HepG2 (cell line): ENCODE measurements around the gene UBL3. TPM values are rescaled to one million over a fixed set of nuclear protein-coding genes. Genes with fewer than 3 reads are reported as not detected.

ENCODE experiments used
- ATAC-seq: fragments of 200-7000 bp; cut with Tn5 transposase; 3 replicates; pipeline ENCODE4 v1.9.1; 2020; ENCODE audit warnings: mild to moderate bottlenecking, moderate library complexity
- BruUV-seq: library from RNA; stranded (reverse); fragments of 400-500 nt; replicated peaks from 2 replicates; lab custom pipeline; 2021; lab: Mats Ljungman, UMichigan
- CTCF ChIA-PET: fragments of 300-600 bp; formaldehyde crosslinking; extraction: SDS; loops from one replicate; lab custom pipeline; 2021; ENCODE audit warnings: low total read pairs, inconsistent platforms, low intra/inter-chr PET ratio; lab: Yijun Ruan, JAX
- POLR2A ChIA-PET: fragments of 350-600 bp; sonication (Branson Sonifier 250); formaldehyde crosslinking; loops from one replicate; lab custom pipeline; 2020; ENCODE audit warnings: antibody characterized with exemption, inconsistent platforms; lab: Yijun Ruan, JAX
- DNase-seq: peaks from one replicate; pipeline ENCODE4 v3.0.0-alpha.2; 2015; ENCODE audit warnings: low spot score
- FAIRE-seq: peaks from 3 replicates; lab custom pipeline; 2011; peaks lifted over from hg19 to GRCh38; lab: Jason Lieb, UNC
- H2AFZ ChIP-seq: one replicate; pipeline ENCODE4 v1.6.1; 2011; ENCODE audit warnings: low read length, inconsistent platforms
- H3K27ac ChIP-seq: fragments of 300-600 bp; 3 replicates; pipeline ENCODE4 v1.8.0; 2011; ENCODE audit warnings: mixed run types, mild to moderate bottlenecking, mixed read lengths, low read length, inconsistent platforms; ENCODE audit not compliant: insufficient read depth; ENCODE audit errors: extremely low read length
- H3K27me3 ChIP-seq, 2 experiments: fragments of 200-600 bp in 1 of 2; 2 replicates in 1 of 2; 3 replicates in 1 of 2; pipeline versions ENCODE4 v1.6.0 to v1.8.0; 2011; ENCODE audit warnings: low read length in 2 of 2, mild to moderate bottlenecking in 2 of 2, moderate library complexity in 2 of 2, inconsistent platforms in 1 of 2; ENCODE audit not compliant: insufficient read depth in 2 of 2, control insufficient read depth in 1 of 2
- H3K36me3 ChIP-seq, 2 experiments: fragments of 200-600 bp in 1 of 2; replicated peaks in 1 of 2; 2 replicates in 1 of 2; 3 replicates in 1 of 2; pipeline versions ENCODE4 v1.5.1 to v1.8.0; 2011; ENCODE audit warnings: low read length in 2 of 2, inconsistent platforms in 1 of 2; ENCODE audit not compliant: insufficient read depth in 2 of 2, control insufficient read depth in 1 of 2
- H3K4me1 ChIP-seq: 2 replicates; pipeline ENCODE4 v1.5.1; 2012; ENCODE audit warnings: low read length, inconsistent platforms; ENCODE audit not compliant: insufficient read depth
- H3K4me2 ChIP-seq: 2 replicates; pipeline ENCODE4 v1.6.0; 2011; ENCODE audit warnings: low read depth, low read length, inconsistent platforms
- H3K4me3 ChIP-seq, 3 experiments: fragments of 200-600 bp in 1 of 3; sonication (generic), shearing (Covaris generic) in 1 of 3; replicated peaks in 1 of 3; 2 replicates each; pipeline ENCODE4 v1.5.1; 2011 to 2016; ENCODE audit warnings: low read length in 3 of 3, inconsistent platforms in 2 of 3, low read depth in 2 of 3, mild to moderate bottlenecking in 2 of 3, control low read depth in 1 of 3, mixed read lengths in 1 of 3; ENCODE audit not compliant: insufficient read depth in 1 of 3
- H3K79me2 ChIP-seq: one replicate; pipeline ENCODE4 v1.6.1; 2011; ENCODE audit warnings: low read length, inconsistent platforms; ENCODE audit not compliant: insufficient read depth
- H3K9ac ChIP-seq: 2 replicates; pipeline ENCODE4 v1.6.0; 2011; ENCODE audit warnings: mild to moderate bottlenecking, low read depth, low read length, inconsistent platforms; ENCODE audit not compliant: insufficient read depth
- H3K9me3 ChIP-seq: 2 replicates; pipeline ENCODE4 v1.5.1; 2012; ENCODE audit warnings: mild to moderate bottlenecking, low read length
- H4K20me1 ChIP-seq: 2 replicates; pipeline ENCODE4 v1.6.0; 2011; ENCODE audit warnings: inconsistent platforms, mild to moderate bottlenecking, low read length, moderate library complexity; ENCODE audit not compliant: insufficient read depth
- ARID3A ChIP-seq: IDR thresholded peaks from 2 replicates; pipeline ENCODE4 v1.6.1; 2012; ENCODE audit warnings: low read depth, low read length, improper control_type of control experiment
- FOXA3 ChIP-seq: IDR thresholded peaks from 2 replicates; pipeline ENCODE4 v1.6.1; 2016; ENCODE audit warnings: missing genetic modification reagents, missing compliant biosample characterization
- NFKBIZ ChIP-seq: IDR thresholded peaks from 2 replicates; pipeline ENCODE4 v1.6.1; 2018; ENCODE audit warnings: missing genetic modification reagents, missing compliant biosample characterization
- ZBTB37 ChIP-seq: sonication (generic); formaldehyde crosslinking; IDR thresholded peaks from 2 replicates; pipeline ENCODE4 v1.4.0; 2020; ENCODE audit warnings: mild to moderate bottlenecking, missing genetic modification reagents
- ZBTB4 ChIP-seq: sonication (generic); formaldehyde crosslinking; IDR thresholded peaks from 2 replicates; pipeline ENCODE4 v1.4.0; 2020; ENCODE audit warnings: missing genetic modification reagents, mild to moderate bottlenecking, borderline replicate concordance
- ZNF280B ChIP-seq: sonication (generic); formaldehyde crosslinking; IDR thresholded peaks from 2 replicates; pipeline ENCODE4 v1.5.0; 2020; ENCODE audit warnings: missing genetic modification reagents, mild to moderate bottlenecking, borderline replicate concordance
- ZNF562 ChIP-seq: sonication (generic); formaldehyde crosslinking; IDR thresholded peaks from 2 replicates; pipeline ENCODE4 v1.8.0; 2022; ENCODE audit warnings: missing genetic modification reagents, borderline replicate concordance
- ZNF609 ChIP-seq: sonication (generic); formaldehyde crosslinking; IDR thresholded peaks from 2 replicates; pipeline ENCODE4 v1.4.0; 2020; ENCODE audit warnings: mild to moderate bottlenecking, missing genetic modification reagents, borderline replicate concordance
- WGBS: methylation state at CpG from one replicate; pipeline ENCODE4 v1.1.6; 2017; ENCODE audit warnings: low lambda C conversion rate; 5-methylcytosine and 5-hydroxymethylcytosine counted together
- in situ Hi-C: cut with HindIII; loops from 2 replicates; pipeline ENCODE4 v1.10.0; 2017; ENCODE audit warnings: low pct_unique_long_range_greater_than_20kb; ENCODE audit not compliant: extremely low pct_ligation_motif_present
- intact Hi-C: fragments of 100-400 bp; cut with micrococcal nuclease; formaldehyde crosslinking; loops from one replicate; pipeline ENCODE4 v1.10.0; 2022; ENCODE audit not compliant: unreplicated experiment
- polyA plus RNA-seq, 8 experiments: library from polyadenylated mRNA; depleted of rRNA in 3 of 8; stranded (reverse) in 7 of 8; unstranded in 1 of 8; fragments of >200 nt; fragmentation: Illumina TruSeq in 4 of 8; extraction: Trizol in 4 of 8; gene quantifications; 2 replicates each; pipeline versions ENCODE4 v1.2.1 to v1.2.3, GENCODE V29; 2011 to 2016; ENCODE audit warnings: low read depth in 4 of 8, missing spikeins in 1 of 8, mixed read lengths in 1 of 8; ENCODE audit not compliant: insufficient read depth in 1 of 8
- total RNA-seq, 5 experiments: library from RNA; depleted of rRNA; stranded (reverse); fragments of >200 nt; fragmentation: Illumina TruSeq; extraction: Trizol; gene quantifications; 2 replicates each; pipeline ENCODE4 v1.2.3, GENCODE V29; 2016; ENCODE audit warnings: low read depth in 1 of 5

Gene UBL3
- total and polyA plus RNA-seq, 2 of the 13 experiments (the other 11 are each of a cell fraction or from before 2014, with no cell fraction given): 7.4 to 9.6 TPM

- no peak for TF ChIP-seq ZNF609 (CRISPR knock-in tag)
Observed at GRCh38 chr13:29733147-29733611, 117.2 kb downstream of the UBL3 start (continued).

GRCh38 chr13:29730253-29730652, 120.2 kb downstream of the UBL3 start:
- Histone ChIP-seq H3K27me3 (peaks cover 0 to 5% of the 10 kb centered on the region in 2 experiments; a peak in 1 of 5 replicates), H3K4me2 (no peak overlapping the region), H3K9me3 (no peaks in the 10 kb centered on the region), H3K27ac (no peak overlapping the region), H2AFZ (no peak overlapping the region), H4K20me1 (no peaks in the 10 kb centered on the region), H3K79me2 (no peaks in the 10 kb centered on the region), H3K4me3 (no peak overlapping the region), H3K36me3 (no peaks in the 10 kb centered on the region), H3K9ac (no peak overlapping the region), H3K4me1 (no peaks in the 10 kb centered on the region)
- FAIRE-seq (no peak), ATAC-seq (no peak), DNase-seq (no peak)
- intact Hi-C loops (no loop called here), in situ Hi-C loops (no loop called here)
- no TSS peak for BruUV-seq
- ChIA-PET POLR2A (no interaction called here), CTCF (no interaction called here)
- WGBS: 0% methylated on average over 3 of the region's 3 CpGs
- TF ChIP-seq ZBTB4 (CRISPR knock-in tag) (no peak), ZBTB37 (CRISPR knock-in tag) (no peak), NFKBIZ (CRISPR knock-in tag) (no peak), ZNF280B (CRISPR knock-in tag) (no peak), ARID3A (no peak), FOXA3 (no peak), ZNF562 (CRISPR knock-in tag) (no peak)
